Neuronal stem cell (in vitro differentiated cells): Measurements from ENCODE around the gene CAMTA1.
A peak's percentile ranks its signal among the peaks of the same experiment; 100 is the strongest.

Experiments used
- DNase-seq: peaks from one replicate; pipeline ENCODE4 v3.0.0-alpha.2; 2013; ENCODE audit warnings: low spot score
- H2AFZ ChIP-seq: one replicate; pipeline ENCODE4 v1.6.1; 2013; ENCODE audit warnings: mild to moderate bottlenecking, low read length, inconsistent platforms
- H2AK5ac ChIP-seq: 2 replicates; pipeline ENCODE4 v1.6.1; 2013; ENCODE audit warnings: low read depth, mild to moderate bottlenecking, inconsistent platforms, low read length, moderate library complexity, mixed read lengths
- H2BK120ac ChIP-seq: 2 replicates; pipeline ENCODE4 v1.6.1; 2013; ENCODE audit warnings: low read depth, mild to moderate bottlenecking, inconsistent platforms, low read length, moderate library complexity, mixed read lengths
- H2BK12ac ChIP-seq: one replicate; pipeline ENCODE4 v1.6.1; 2013; ENCODE audit warnings: low read length, inconsistent platforms
- H2BK15ac ChIP-seq: 2 replicates; pipeline ENCODE4 v1.6.1; 2013; ENCODE audit warnings: mild to moderate bottlenecking, low read length, inconsistent platforms, mixed read lengths
- H2BK5ac ChIP-seq: one replicate; pipeline ENCODE4 v1.6.1; 2013; ENCODE audit warnings: inconsistent platforms, mild to moderate bottlenecking, low read length, moderate library complexity
- H3K14ac ChIP-seq: one replicate; pipeline ENCODE4 v1.6.1; 2013; ENCODE audit warnings: low read length, inconsistent platforms
- H3K18ac ChIP-seq: 2 replicates; pipeline ENCODE4 v1.6.1; 2013; ENCODE audit warnings: low read length, inconsistent platforms
- H3K23ac ChIP-seq: 2 replicates; pipeline ENCODE4 v1.6.1; 2013; ENCODE audit warnings: low read depth, mild to moderate bottlenecking, mixed read lengths, low read length, inconsistent platforms; ENCODE audit not compliant: poor library complexity
- H3K27ac ChIP-seq: replicated peaks from 3 replicates; pipeline ENCODE4 v1.5.1; 2013; ENCODE audit warnings: low read length, inconsistent platforms
- H3K27me3 ChIP-seq, 3 experiments: 2 replicates each; pipeline ENCODE4 v1.6.1; 2013; ENCODE audit warnings: low read length in 3 of 3, mild to moderate bottlenecking in 2 of 3, inconsistent platforms in 1 of 3, low read depth in 1 of 3, mixed read lengths in 1 of 3, moderate library complexity in 1 of 3; ENCODE audit not compliant: control insufficient read depth in 3 of 3, insufficient read depth in 3 of 3
- H3K36me3 ChIP-seq, 2 donors: replicated peaks in 1 of 2; 2 replicates each; pipeline ENCODE4 v1.6.1; 2013; ENCODE audit warnings: low read length in 2 of 2; ENCODE audit not compliant: control insufficient read depth in 2 of 2, insufficient read depth in 2 of 2
- H3K4ac ChIP-seq: 2 replicates; pipeline ENCODE4 v1.6.1; 2013; ENCODE audit warnings: inconsistent platforms, mild to moderate bottlenecking, low read length, moderate library complexity
- H3K4me1 ChIP-seq, 2 donors: 1 replicate in 1 of 2; 2 replicates in 1 of 2; pipeline ENCODE4 v1.6.1; 2013; ENCODE audit warnings: low read length in 2 of 2, low read depth in 1 of 2; ENCODE audit not compliant: control insufficient read depth in 2 of 2, insufficient read depth in 1 of 2
- H3K4me2 ChIP-seq: one replicate; pipeline ENCODE4 v1.6.1; 2013; ENCODE audit warnings: mild to moderate bottlenecking, low read length, inconsistent platforms; ENCODE audit not compliant: insufficient read depth, poor library complexity, severe bottlenecking
- H3K4me3 ChIP-seq, 2 donors: 2 replicates each; pipeline ENCODE4 v1.5.1; 2013; ENCODE audit warnings: low read length in 2 of 2, mild to moderate bottlenecking in 2 of 2, inconsistent platforms in 1 of 2, moderate library complexity in 1 of 2
- H3K79me1 ChIP-seq: one replicate; pipeline ENCODE4 v1.6.1; 2013; ENCODE audit warnings: low read depth, mild to moderate bottlenecking, inconsistent platforms, low read length, moderate library complexity
- H3K9ac ChIP-seq: one replicate; pipeline ENCODE4 v1.6.1; 2013; ENCODE audit warnings: mild to moderate bottlenecking, low read depth, low read length, inconsistent platforms; ENCODE audit not compliant: poor library complexity
- H3K9me3 ChIP-seq, 2 donors: replicated peaks in 1 of 2; 2 replicates each; pipeline versions ENCODE3 to v1.6.1; 2013; ENCODE audit warnings: low read length in 2 of 2, mild to moderate bottlenecking in 2 of 2, inconsistent platforms in 1 of 2, low read depth in 1 of 2, mixed read lengths in 1 of 2, moderate library complexity in 1 of 2; ENCODE audit not compliant: control insufficient read depth in 2 of 2, insufficient read depth in 1 of 2
- H4K8ac ChIP-seq: one replicate; pipeline ENCODE4 v1.6.1; 2013; ENCODE audit warnings: low read depth, mild to moderate bottlenecking, inconsistent platforms, low read length, moderate library complexity
- H4K91ac ChIP-seq: one replicate; pipeline ENCODE4 v1.6.1; 2013; ENCODE audit warnings: low read length, low read depth, mild to moderate bottlenecking, inconsistent platforms; ENCODE audit not compliant: poor library complexity
- WGBS, 2 donors: extraction: QIAGEN DNeasy Blood & Tissue Kit; methylation state at CpG; one replicate each; pipeline ENCODE4 v1.1.7; 2013; ENCODE audit warnings: missing lambda C conversion rate in 2 of 2, mixed read lengths in 1 of 2; ENCODE audit not compliant: insufficient read length in 2 of 2, insufficient replicate concordance in 1 of 2; ENCODE audit errors: extremely low coverage in 2 of 2; 5-methylcytosine and 5-hydroxymethylcytosine counted together

The CAMTA1 gene

GRCh38 chr1:7669559-7670311 lies 884.5 kb downstream of the CAMTA1 start:
- Histone ChIP-seq H2BK12ac (peak overlapping the region; percentile 95), H3K4me1 (peaks cover 29 to 39% of the 10 kb centered on the region in 2 donors), H2BK15ac (peak overlapping the region; percentile 100), H4K91ac (peak overlapping the region; percentile 22), H3K36me3 (no peaks in the 10 kb centered on the region), H3K79me1 (no peaks in the 10 kb centered on the region), H2BK5ac (peak overlapping the region; percentile 62), H3K9me3 (no peaks in the 10 kb centered on the region), H3K18ac (peak overlapping the region; percentile 98), H4K8ac (peak overlapping the region; percentile 29), H3K27ac (no peak overlapping the region), H2BK120ac (peak overlapping the region; percentile 35), H3K4ac (peak overlapping the region; percentile 70), H3K27me3 (peaks cover 0 to 4% (median 0%) of the 10 kb centered on the region in 3 experiments), H3K14ac (peak overlapping the region; percentile 87), H2AK5ac (peak overlapping the region; percentile 99), H3K9ac (no peak overlapping the region), H3K4me2 (no peak overlapping the region), H2AFZ (peak overlapping the region; percentile 84), H3K4me3 (peak overlapping the region in 1 of 2 donors; percentile 18), H3K23ac (peak overlapping the region; percentile 81)
- DNase-seq, result no peak
- WGBS, 2 donors, result no CpG with 5 or more reads among the region's 19 CpGs

DNA sequence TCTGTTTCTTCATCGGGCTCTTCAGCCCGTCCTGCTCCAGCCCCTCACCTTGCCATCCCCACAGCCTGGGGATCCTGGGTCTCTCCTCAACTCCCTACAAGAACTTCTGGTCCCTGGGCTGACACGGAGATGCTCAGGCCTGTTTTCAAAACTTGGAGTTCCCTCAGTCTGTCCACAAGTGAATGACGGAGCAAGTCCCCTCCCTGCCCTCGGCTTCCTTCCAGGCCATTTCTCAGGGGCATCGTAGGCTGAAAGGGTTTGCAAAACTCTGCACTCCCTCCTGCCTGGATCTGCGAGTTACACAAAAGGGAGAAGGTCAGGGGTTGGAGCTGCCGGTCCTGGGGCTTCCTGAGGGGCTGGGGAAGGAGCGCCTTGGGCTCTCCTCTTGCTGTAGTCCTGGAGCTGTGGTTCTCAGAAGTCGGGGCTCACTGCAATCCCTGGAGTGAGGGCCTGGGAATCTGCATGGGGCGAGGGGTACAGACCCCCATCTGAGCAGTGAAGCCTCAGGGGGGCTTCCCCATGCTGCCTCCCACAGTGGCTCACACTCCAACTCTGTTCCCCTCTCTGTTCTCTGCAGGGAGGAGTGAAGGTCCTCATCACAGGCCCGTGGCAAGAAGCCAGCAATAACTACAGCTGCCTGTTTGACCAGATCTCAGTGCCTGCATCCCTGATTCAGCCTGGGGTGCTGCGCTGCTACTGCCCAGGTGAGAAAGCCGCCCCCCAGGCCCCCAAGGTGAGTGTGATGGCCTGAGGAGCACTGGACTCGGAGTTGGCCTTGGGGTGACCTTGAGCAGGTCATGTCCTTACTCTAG lies 885.3 kb downstream of the CAMTA1 start:
- Histone ChIP-seq H3K4me2 (peak overlapping the region; percentile 31), H3K23ac (no peak overlapping the region), H4K8ac (peak overlapping the region; percentile 29), H2BK120ac (peak overlapping the region; percentile 35), H3K14ac (peak overlapping the region; percentile 87), H2BK15ac (peak overlapping the region; percentile 100), H2BK12ac (no peak overlapping the region), H2AK5ac (peak overlapping the region; percentile 99), H2AFZ (peak overlapping the region; percentile 84), H3K4me3 (no peak overlapping the region), H3K4me1 (peaks cover 29 to 39% of the 10 kb centered on the region in 2 donors), H3K9me3 (no peaks in the 10 kb centered on the region), H3K36me3 (no peaks in the 10 kb centered on the region), H3K27me3 (peaks cover 0 to 7% (median 0%) of the 10 kb centered on the region in 3 experiments), H3K27ac (no peak overlapping the region), H4K91ac (peak overlapping the region; percentile 22), H3K9ac (no peak overlapping the region), H3K79me1 (no peaks in the 10 kb centered on the region), H3K18ac (peak overlapping the region; percentile 98), H3K4ac (no peak overlapping the region), H2BK5ac (peak overlapping the region; percentile 54)
- no CpG with 5 or more reads among the region's 15 CpGs for WGBS, 2 donors
- no peak for DNase-seq

GRCh38 chr1:7671146-7671465 lies 885.9 kb downstream of the CAMTA1 start:
- no peak overlapping the region for H3K4me2 ChIP-seq
- WGBS, 2 donors, result no CpG with 5 or more reads among the region's 11 CpGs
- peaks cover 0 to 7% (median 0%) of the 10 kb centered on the region in 3 experiments for H3K27me3 ChIP-seq

GRCh38 chr1:7671676-7672075 lies 886.4 kb downstream of the CAMTA1 start:
- Histone ChIP-seq H3K36me3 (no peaks in the 10 kb centered on the region), H3K27me3 (peaks cover 0 to 7% (median 0%) of the 10 kb centered on the region in 3 experiments), H4K91ac (no peak overlapping the region), H2AFZ (no peak overlapping the region), H3K18ac (peak overlapping the region; percentile 33), H3K4me2 (no peak overlapping the region), H3K14ac (peak overlapping the region; percentile 86), H3K79me1 (no peaks in the 10 kb centered on the region), H2BK12ac (no peak overlapping the region), H2BK5ac (no peak overlapping the region), H2BK15ac (no peak overlapping the region), H3K4ac (no peak overlapping the region), H3K9me3 (no peaks in the 10 kb centered on the region), H4K8ac (no peak overlapping the region), H3K4me3 (no peak overlapping the region), H3K9ac (no peak overlapping the region), H3K27ac (no peak overlapping the region), H3K4me1 (peaks cover 29 to 39% of the 10 kb centered on the region in 2 donors), H2AK5ac (peak overlapping the region; percentile 85), H2BK120ac (no peak overlapping the region), H3K23ac (peak overlapping the region; percentile 10)
- no peak for DNase-seq
- no CpG with 5 or more reads among the region's 5 CpGs for WGBS, 2 donors

More at GRCh38 chr1:7671146-7671465, 885.9 kb downstream of the CAMTA1 start:
- H3K4me3 ChIP-seq, result no peak overlapping the region
- no peak overlapping the region for H4K91ac ChIP-seq
- peaks cover 29 to 39% of the 10 kb centered on the region in 2 donors for H3K4me1 ChIP-seq
- no peak overlapping the region for H3K23ac ChIP-seq
- no peak overlapping the region for H2BK15ac ChIP-seq
- H3K36me3 ChIP-seq, result no peaks in the 10 kb centered on the region
- peak overlapping the region; percentile 54 for H2BK5ac ChIP-seq
- H3K18ac ChIP-seq, result peak overlapping the region; percentile 88
- no peak overlapping the region for H4K8ac ChIP-seq
- H3K14ac ChIP-seq, result no peak overlapping the region
- H3K4ac ChIP-seq, result no peak overlapping the region
- no peaks in the 10 kb centered on the region for H3K9me3 ChIP-seq
- H3K79me1 ChIP-seq, result no peaks in the 10 kb centered on the region
- no peak for DNase-seq
- H2AK5ac ChIP-seq, result peak overlapping the region; percentile 99
- H2BK120ac ChIP-seq, result no peak overlapping the region
- H2AFZ ChIP-seq, result no peak overlapping the region
- H2BK12ac ChIP-seq, result no peak overlapping the region
- H3K27ac ChIP-seq, result no peak overlapping the region
- no peak overlapping the region for H3K9ac ChIP-seq
